ENCODE measurements around the gene STX10. TPM values are rescaled to one million over a fixed set of nuclear protein-coding genes. Genes with fewer than 3 reads are reported as not detected.

STX10 gene
- total RNA-seq, 2 experiments from 2014 or later: 66.8 to 72.4 TPM

GRCh38 chr19:13102666-13103580 is 47.3 kb downstream of the STX10 start, which contains the start of gene LYL1:
LYL1 (minus strand) TSS chr19:13102858; CDS start chr19:13101171, 1,687 bp downstream.
- intact Hi-C loops (cut with micrococcal nuclease): no loop called here
- DNase-seq (peak; percentile 45), ATAC-seq (peak; percentile 17)
- POLR2A ChIA-PET: interaction anchor here (0.9 to 4.6 kb wide), 4 partner anchors 13 to 137 kb away, joined by 3 to 46 read pairs (median 7); partner anchors contain the start of genes NACC1 and TRMT1
- CTCF ChIA-PET: interaction anchor here (0.9 to 3.7 kb wide), 8 partner anchors 12 to 160 kb away, joined by 3 to 39 read pairs (median 3); partner anchors contain the start of genes NACC1 and TRMT1
- Mint-ChIP-seq H3K9me3 (no peaks in the 10 kb centered on the region), H3K27ac (peak within 1 kb of the TSS; percentile 69), H3K36me3 (ENCODE audit: low read depth) (peaks cover 15% of the 10 kb centered on the region), H3K4me1 (ENCODE audit: low read depth) (peaks cover 38% of the 10 kb centered on the region), H3K27me3 (peaks cover 10% of the 10 kb centered on the region), H3K4me3 (peak within 1 kb of the TSS; percentile 66)
- TF ChIP-seq, protein P1, sequence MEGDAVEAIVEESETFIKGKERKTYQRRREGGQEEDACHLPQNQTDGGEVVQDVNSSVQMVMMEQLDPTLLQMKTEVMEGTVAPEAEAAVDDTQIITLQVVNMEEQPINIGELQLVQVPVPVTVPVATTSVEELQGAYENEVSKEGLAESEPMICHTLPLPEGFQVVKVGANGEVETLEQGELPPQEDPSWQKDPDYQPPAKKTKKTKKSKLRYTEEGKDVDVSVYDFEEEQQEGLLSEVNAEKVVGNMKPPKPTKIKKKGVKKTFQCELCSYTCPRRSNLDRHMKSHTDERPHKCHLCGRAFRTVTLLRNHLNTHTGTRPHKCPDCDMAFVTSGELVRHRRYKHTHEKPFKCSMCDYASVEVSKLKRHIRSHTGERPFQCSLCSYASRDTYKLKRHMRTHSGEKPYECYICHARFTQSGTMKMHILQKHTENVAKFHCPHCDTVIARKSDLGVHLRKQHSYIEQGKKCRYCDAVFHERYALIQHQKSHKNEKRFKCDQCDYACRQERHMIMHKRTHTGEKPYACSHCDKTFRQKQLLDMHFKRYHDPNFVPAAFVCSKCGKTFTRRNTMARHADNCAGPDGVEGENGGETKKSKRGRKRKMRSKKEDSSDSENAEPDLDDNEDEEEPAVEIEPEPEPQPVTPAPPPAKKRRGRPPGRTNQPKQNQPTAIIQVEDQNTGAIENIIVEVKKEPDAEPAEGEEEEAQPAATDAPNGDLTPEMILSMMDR (IDR thresholded peaks at IDR 0.05): no peak

DNA sequence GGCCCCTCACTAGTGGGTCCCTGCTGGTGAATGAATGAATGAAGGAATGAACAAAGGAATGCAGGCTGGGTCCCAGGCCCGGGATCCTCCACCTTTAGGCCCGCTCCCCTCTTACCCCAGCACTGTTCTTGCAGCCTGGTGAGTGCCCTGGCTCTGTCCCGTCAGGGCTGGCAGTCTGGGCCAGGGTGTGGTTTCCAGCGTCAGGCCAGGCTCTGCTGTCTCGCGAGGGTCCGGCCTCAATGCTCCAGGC is 47.8 kb downstream of the STX10 start:
- peak overlapping the region; percentile 66 for H3K4me3 Mint-ChIP-seq
- no peaks in the 10 kb centered on the region for H3K9me3 Mint-ChIP-seq
- peaks cover 14% of the 10 kb centered on the region for H3K27me3 Mint-ChIP-seq
- CTCF ChIA-PET: interaction anchor here (1.0 to 3.7 kb wide), 4 partner anchors 12 to 137 kb away, joined by 3 to 21 read pairs (median 6); no protein-coding TSS in a partner anchor
- H3K4me1 Mint-ChIP-seq (ENCODE audit: low read depth): peaks cover 39% of the 10 kb centered on the region
- POLR2A ChIA-PET: interaction anchor here (1.0 to 4.6 kb wide), 3 partner anchors 13 to 137 kb away, joined by 3 to 46 read pairs (median 3); partner anchors contain the start of genes NACC1 and TRMT1
- intact Hi-C loops (cut with micrococcal nuclease): no loop called here
- TF ChIP-seq, protein P1 (IDR thresholded peaks at IDR 0.05): no peak
- ATAC-seq (no peak), DNase-seq (no peak)
- H3K27ac Mint-ChIP-seq: no peak overlapping the region
- H3K36me3 Mint-ChIP-seq (ENCODE audit: low read depth): peaks cover 11% of the 10 kb centered on the region

DNA sequence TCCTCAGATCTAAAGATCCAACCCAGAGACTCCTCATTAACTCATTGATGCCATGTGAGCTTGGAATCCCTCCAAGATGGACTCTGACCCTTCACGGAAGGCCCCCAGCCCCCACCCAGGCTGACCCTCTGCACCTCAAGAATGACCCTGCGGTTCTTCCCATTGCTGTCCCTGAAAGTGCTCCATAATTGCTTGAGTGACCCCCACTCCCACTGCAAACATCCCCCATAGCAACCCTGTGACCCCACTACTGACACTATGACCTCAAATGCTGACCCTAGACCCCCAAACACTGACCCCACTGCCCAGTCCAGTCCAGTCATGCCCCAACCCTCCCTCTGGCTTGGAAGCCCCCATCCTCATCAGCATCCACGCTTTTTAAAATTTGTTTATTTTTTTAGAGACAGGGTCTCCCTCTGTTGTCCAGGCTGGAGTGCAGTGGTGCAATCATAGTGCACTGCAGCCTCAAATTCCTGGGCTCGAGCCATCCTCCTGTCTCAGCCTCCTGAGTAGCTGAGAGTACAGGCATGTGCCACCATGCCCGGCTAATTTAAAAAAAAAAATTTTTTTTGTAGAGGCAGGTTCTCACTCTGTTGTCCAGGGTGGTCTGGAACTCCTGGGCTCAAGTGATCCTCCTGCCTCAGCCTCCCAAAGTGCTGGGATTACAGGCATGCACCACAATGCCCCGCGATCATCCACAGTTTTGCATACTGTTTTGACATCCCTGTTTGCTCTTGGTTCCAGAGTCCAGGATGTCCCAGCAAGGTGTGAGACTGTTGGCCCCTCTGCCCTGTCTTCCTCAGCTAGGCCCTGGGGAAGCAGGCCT is 48.4 kb downstream of the STX10 start:
- Mint-ChIP-seq H3K9me3 (no peaks in the 10 kb centered on the region), H3K27me3 (peaks cover 18% of the 10 kb centered on the region), H3K4me3 (peak overlapping the region; percentile 66), H3K36me3 (ENCODE audit: low read depth) (peaks cover 10% of the 10 kb centered on the region), H3K27ac (no peak overlapping the region), H3K4me1 (ENCODE audit: low read depth) (peaks cover 44% of the 10 kb centered on the region)
- no peak for DNase-seq
- intact Hi-C loops (cut with micrococcal nuclease): no loop called here
- ChIA-PET POLR2A (interaction anchor here (0.5 to 3.0 kb wide), 5 partner anchors 13 to 1159 kb away, joined by 3 to 36 read pairs (median 4); partner anchors contain the start of genes NACC1 and TRMT1), CTCF (interaction anchor here (0.6 to 3.7 kb wide), 6 partner anchors 10 to 136 kb away, joined by 3 to 21 read pairs (median 4); no protein-coding TSS in a partner anchor)
- no peak for ATAC-seq
- TF ChIP-seq, protein P1 (IDR thresholded peaks at IDR 0.05): no peak

- Mint-ChIP-seq H3K27me3 (peaks cover 21% of the 10 kb centered on the region), H3K27ac (no peak overlapping the region)
- POLR2A ChIA-PET: interaction anchor here (0.5 to 3.0 kb wide), 6 partner anchors 14 to 1159 kb away, joined by 3 to 36 read pairs (median 4); partner anchors contain the start of genes NACC1 and TRMT1
These were observed 49.2 kb downstream of the STX10 start for GRCh38 chr19:13100841-13101589.

More at GRCh38 chr19:13100841-13101589, 49.2 kb downstream of the STX10 start:
- Mint-ChIP-seq H3K36me3 (ENCODE audit: low read depth) (peaks cover 10% of the 10 kb centered on the region), H3K4me1 (ENCODE audit: low read depth) (peaks cover 47% of the 10 kb centered on the region), H3K4me3 (peak overlapping the region; percentile 66), H3K9me3 (no peaks in the 10 kb centered on the region)
- TF ChIP-seq, protein P1 (IDR thresholded peaks at IDR 0.05): no peak
- CTCF ChIA-PET: interaction anchor here (0.6 to 3.7 kb wide), 6 partner anchors 11 to 136 kb away, joined by 3 to 21 read pairs (median 4); no protein-coding TSS in a partner anchor
- DNase-seq (no peak), ATAC-seq (no peak)
- intact Hi-C loops (cut with micrococcal nuclease): no loop called here

All from activated CD8-positive, alpha-beta T cell treated with anti-CD3 and anti-CD28 coated beads for 36 hours (primary cell).